HG03378 (cell line): ENCODE measurements around the gene BIRC5.

Experiments used
- ATAC-seq: cut with Tn5 transposase; IDR thresholded peaks from one replicate; pipeline ENCODE4 v1.9.1; 2021; ENCODE audit warnings: mild to moderate bottlenecking, moderate library complexity; ENCODE audit not compliant: unreplicated experiment

The BIRC5 gene

GRCh38 chr17:78271419-78272170 lies 57.5 kb downstream of the BIRC5 start:
- no peak for ATAC-seq

GRCh38 chr17:78272181-78272913 lies 58.3 kb downstream of the BIRC5 start:
- no peak for ATAC-seq

- no peak for ATAC-seq
These were observed 58.8 kb downstream of the BIRC5 start for GRCh38 chr17:78272914-78273258.

GRCh38 chr17:78273813-78274212 lies 59.8 kb downstream of the BIRC5 start:
- ATAC-seq: no peak
